Transverse colon (tissue), 4 donors: ENCODE measurements around the gene RAP1GDS1. TPM values are rescaled to one million over a fixed set of nuclear protein-coding genes. Genes with fewer than 3 reads are reported as not detected.
"Not testable (repeated sequence)": the region's sequence is repeated elsewhere in the genome, so short reads cannot be mapped to it uniquely, and the experiment has no call there.

ENCODE experiments used
- DNase-seq: peaks from one replicate; pipeline ENCODE4 v3.0.0-alpha.2; 2019
- H3K27ac ChIP-seq, 4 donors: fragments of 200-600 bp; sonication (generic); 2 replicates each; pipeline ENCODE4 v1.5.1; 2016 to 2018; ENCODE audit warnings: inconsistent platforms in 4 of 4
- H3K27me3 ChIP-seq: fragments of 200-600 bp; sonication (generic); 2 replicates; pipeline ENCODE4 v1.5.1; 2017; ENCODE audit warnings: inconsistent platforms
- H3K36me3 ChIP-seq, 4 donors: fragments of 200-600 bp; sonication (generic); 2 replicates each; pipeline ENCODE4 v1.5.1; 2017 to 2019; ENCODE audit warnings: inconsistent platforms in 4 of 4
- H3K4me1 ChIP-seq, 4 donors: fragments of 200-600 bp; sonication (generic); 2 replicates each; pipeline ENCODE4 v1.5.1; 2017 to 2020; ENCODE audit warnings: inconsistent platforms in 4 of 4
- H3K4me3 ChIP-seq, 4 donors: fragments of 200-600 bp; sonication (generic); 1 replicate in 1 of 4; 2 replicates in 3 of 4; pipeline versions ENCODE4 v1.5.1 to v1.6.1; 2017 to 2019; ENCODE audit warnings: inconsistent platforms in 4 of 4
- H3K9me3 ChIP-seq, 2 donors: fragments of 200-600 bp; sonication (generic); 2 replicates each; pipeline ENCODE4 v1.5.1; 2017 to 2019; ENCODE audit warnings: inconsistent platforms in 2 of 2
- EP300 ChIP-seq: sonication (generic); formaldehyde crosslinking; IDR thresholded peaks from one replicate; pipeline ENCODE4 v1.6.1; 2017; ENCODE audit warnings: antibody characterized with exemption, low read depth
- POLR2A ChIP-seq: fragments of 450-650 bp; IDR thresholded peaks from one replicate; pipeline ENCODE4 v1.6.1; 2016; ENCODE audit warnings: antibody characterized with exemption, mild to moderate bottlenecking, moderate library complexity
- POLR2AphosphoS5 ChIP-seq, 3 donors: sonication (generic); formaldehyde crosslinking; IDR thresholded peaks; one replicate each; pipeline ENCODE4 v1.6.1; 2016; ENCODE audit warnings: antibody characterized with exemption in 3 of 3
- WGBS, 2 donors: methylation state at CpG; one replicate each; pipeline ENCODE4 v1.1.5; 2018; ENCODE audit warnings: low coverage in 1 of 2; 5-methylcytosine and 5-hydroxymethylcytosine counted together
- in situ Hi-C, 4 donors: fragments of 200-750 bp; cut with MboI; loops; one replicate each; pipeline versions ENCODE4 v1.15.0 to v1.15.1; 2017; ENCODE audit warnings: low sequenced_read_pairs in 3 of 4, low pct_ligation_motif_present in 1 of 4, low pct_unique_long_range_greater_than_20kb in 1 of 4
- intact Hi-C: fragments of 100-400 bp; cut with DNase I; formaldehyde crosslinking; loops from one replicate; pipeline ENCODE4 v1.15.1; 2023; ENCODE audit warnings: low total_unique reads
- total RNA-seq, 4 donors: library from RNA; depleted of rRNA; stranded (reverse); fragments of >200 nt; gene quantifications; one replicate each; pipeline ENCODE4 v1.1.0, GENCODE V29; 2016
- TF ChIP-seq, protein P1 (sequence below), 5 experiments: fragments of 200-600 bp in 3 of 5; fragments of 450-650 bp in 2 of 5; sonication (generic) in 3 of 5; IDR thresholded peaks; 1 replicate in 2 of 5; 2 replicates in 3 of 5; pipeline ENCODE4 v1.5.1; 2016 to 2017; ENCODE audit warnings: antibody characterized with exemption in 5 of 5, inconsistent platforms in 3 of 5, mild to moderate bottlenecking in 2 of 5, moderate library complexity in 1 of 5

Gene RAP1GDS1
- total RNA-seq, 4 donors from 2014 or later: 6.7 to 44.3 (median 34.2) TPM

DNA sequence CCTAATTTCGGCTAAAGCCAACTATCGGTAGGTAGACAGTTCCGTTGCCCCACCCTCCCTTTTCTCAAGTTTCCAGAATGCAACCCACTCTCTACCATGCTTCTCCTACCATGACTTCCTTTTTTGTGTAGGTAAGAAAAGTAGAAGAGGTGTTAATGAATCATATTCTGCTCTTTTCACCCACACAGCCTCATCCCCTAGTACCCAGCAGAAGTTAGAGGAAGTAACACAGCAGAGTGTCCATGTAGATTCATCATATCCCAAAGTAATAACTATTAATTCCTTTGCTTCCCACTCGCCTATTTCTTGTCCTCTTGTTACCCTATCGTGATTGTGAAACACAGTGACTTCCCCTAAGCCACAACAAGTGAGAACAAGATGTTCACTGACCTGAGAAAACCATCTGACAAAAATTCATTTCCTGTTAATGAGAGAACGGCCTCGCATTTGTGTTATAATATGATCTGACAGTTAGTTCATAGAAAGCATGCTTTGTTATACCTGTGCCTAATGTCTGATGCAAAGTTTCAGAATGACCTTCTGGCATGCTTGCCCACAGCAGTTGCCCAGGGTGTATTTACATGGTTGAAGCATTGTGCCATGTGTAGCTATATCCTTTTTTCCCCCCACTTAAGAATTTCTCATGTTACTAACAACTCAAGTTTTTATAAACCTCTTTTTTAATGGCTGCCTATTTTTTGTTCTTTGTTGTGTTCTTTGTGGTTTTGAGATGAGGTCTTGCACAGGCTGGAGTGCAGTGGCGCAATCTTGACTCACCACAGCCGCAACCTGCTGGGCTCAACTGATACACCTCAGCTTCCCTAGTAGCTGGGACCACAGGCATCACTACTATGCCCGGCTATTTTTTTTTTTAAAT lies 185.6 kb downstream of the RAP1GDS1 start:
- Histone ChIP-seq H3K4me3 (no peak overlapping the region), H3K9me3 (no peaks in the 10 kb centered on the region), H3K4me1 (peaks cover 0 to 5% (median 0%) of the 10 kb centered on the region in 4 donors), H3K36me3 (peaks cover 0 to 6% (median 0%) of the 10 kb centered on the region in 4 donors), H3K27me3 (no peaks in the 10 kb centered on the region), H3K27ac (peak overlapping the region; percentile 28 to 55 (median 46))
- DNase-seq: peak; percentile 45
- intact Hi-C loops: no loop called here
- in situ Hi-C loops: no loop called here
- WGBS, 2 donors: 65 to 72% methylated on average over 8 to 10 of the region's 10 CpGs
- TF ChIP-seq POLR2AphosphoS5 (IDR thresholded peaks at IDR 0.05) (peak in 1 of 3 donors; percentile 32), POLR2A (no peak)

GRCh38 chr4:98447648-98448047 lies 186.5 kb downstream of the RAP1GDS1 start:
- 68 to 93% methylated on average over 4 to 5 of the region's 5 CpGs for WGBS, 2 donors
- H3K4me1 ChIP-seq: peaks cover 0 to 5% (median 0%) of the 10 kb centered on the region in 4 donors
- intact Hi-C loops (no loop called here), in situ Hi-C loops (no loop called here)
- H3K9me3 ChIP-seq: no peaks in the 10 kb centered on the region
- peak; percentile 11 for DNase-seq
- H3K4me3 ChIP-seq: no peak overlapping the region
- peak overlapping the region in 3 of 4 donors; percentile 15 to 55 (median 40) for H3K27ac ChIP-seq
- TF ChIP-seq EP300 (no peak), POLR2A (no peak), POLR2AphosphoS5 (IDR thresholded peaks at IDR 0.05) (no peak)
- TF ChIP-seq, protein P1, sequence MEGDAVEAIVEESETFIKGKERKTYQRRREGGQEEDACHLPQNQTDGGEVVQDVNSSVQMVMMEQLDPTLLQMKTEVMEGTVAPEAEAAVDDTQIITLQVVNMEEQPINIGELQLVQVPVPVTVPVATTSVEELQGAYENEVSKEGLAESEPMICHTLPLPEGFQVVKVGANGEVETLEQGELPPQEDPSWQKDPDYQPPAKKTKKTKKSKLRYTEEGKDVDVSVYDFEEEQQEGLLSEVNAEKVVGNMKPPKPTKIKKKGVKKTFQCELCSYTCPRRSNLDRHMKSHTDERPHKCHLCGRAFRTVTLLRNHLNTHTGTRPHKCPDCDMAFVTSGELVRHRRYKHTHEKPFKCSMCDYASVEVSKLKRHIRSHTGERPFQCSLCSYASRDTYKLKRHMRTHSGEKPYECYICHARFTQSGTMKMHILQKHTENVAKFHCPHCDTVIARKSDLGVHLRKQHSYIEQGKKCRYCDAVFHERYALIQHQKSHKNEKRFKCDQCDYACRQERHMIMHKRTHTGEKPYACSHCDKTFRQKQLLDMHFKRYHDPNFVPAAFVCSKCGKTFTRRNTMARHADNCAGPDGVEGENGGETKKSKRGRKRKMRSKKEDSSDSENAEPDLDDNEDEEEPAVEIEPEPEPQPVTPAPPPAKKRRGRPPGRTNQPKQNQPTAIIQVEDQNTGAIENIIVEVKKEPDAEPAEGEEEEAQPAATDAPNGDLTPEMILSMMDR (IDR thresholded peaks at IDR 0.05): no peak
- no peaks in the 10 kb centered on the region for H3K27me3 ChIP-seq
- no peaks in the 10 kb centered on the region for H3K36me3 ChIP-seq

GRCh38 chr4:98448908-98449307 lies 187.7 kb downstream of the RAP1GDS1 start:
- in situ Hi-C loops: no loop called here
- peak; percentile 33 for DNase-seq
- Histone ChIP-seq H3K9me3 (no peaks in the 10 kb centered on the region), H3K27ac (no peak overlapping the region), H3K4me1 (peaks cover 0 to 5% (median 0%) of the 10 kb centered on the region in 4 donors), H3K27me3 (no peaks in the 10 kb centered on the region), H3K4me3 (no peak overlapping the region), H3K36me3 (no peaks in the 10 kb centered on the region)
- no peak for TF ChIP-seq POLR2AphosphoS5 (IDR thresholded peaks at IDR 0.05)
- TF ChIP-seq, protein P1 (IDR thresholded peaks at IDR 0.05): no peak
- TF ChIP-seq EP300: no peak
- TF ChIP-seq POLR2A: no peak
- intact Hi-C loops: no loop called here

DNA sequence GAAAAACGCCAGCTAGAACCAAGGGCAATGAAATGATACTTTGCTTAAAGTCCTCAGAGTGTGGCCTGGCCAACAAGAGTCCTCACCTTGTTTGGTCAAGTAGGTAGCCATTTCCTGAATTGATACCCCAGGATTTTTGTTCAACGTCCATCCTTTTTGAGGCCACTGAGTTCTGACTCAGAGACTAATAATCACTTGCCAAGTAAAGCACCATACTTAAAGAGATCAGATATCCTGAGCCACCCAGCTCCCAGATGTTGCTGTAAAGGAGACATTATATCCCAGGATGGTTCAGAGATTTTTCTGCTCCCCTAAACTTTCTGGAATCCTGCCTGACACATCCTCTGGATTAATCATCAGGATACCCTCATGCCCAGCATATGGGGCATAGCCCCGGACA lies 190.9 kb downstream of the RAP1GDS1 start:
- Histone ChIP-seq H3K27me3 (no peaks in the 10 kb centered on the region), H3K9me3 (no peaks in the 10 kb centered on the region), H3K4me3 (no peak overlapping the region), H3K27ac (no peak overlapping the region), H3K36me3 (no peaks in the 10 kb centered on the region), H3K4me1 (no peaks in the 10 kb centered on the region)
- no peak for TF ChIP-seq POLR2A
- TF ChIP-seq POLR2AphosphoS5 (IDR thresholded peaks at IDR 0.05): no peak
- TF ChIP-seq, protein P1 (IDR thresholded peaks at IDR 0.05): no peak
- TF ChIP-seq EP300: no peak
- DNase-seq: no peak
- intact Hi-C loops: no loop called here
- in situ Hi-C loops: loop anchor here in 2 of 4 donors (25.0 kb wide), 3 partner anchors 485 to 610 kb away; partner anchors contain the start of gene EIF4E (in 1 of the 2)
- 91 to 100% methylated on average over 1 to 3 of the region's 3 CpGs for WGBS, 2 donors

- WGBS, 2 donors: 90% methylated on average over 9 of the region's 9 CpGs; no CpG with 5 or more reads in 1 of the 2 donors
- in situ Hi-C loops: loop anchor here in 2 of 4 donors (25.0 kb wide), 3 partner anchors 480 to 605 kb away; partner anchors contain the start of gene EIF4E (in 1 of the 2)
These were observed 196.2 kb downstream of the RAP1GDS1 start for GRCh38 chr4:98457422-98457821.

DNA sequence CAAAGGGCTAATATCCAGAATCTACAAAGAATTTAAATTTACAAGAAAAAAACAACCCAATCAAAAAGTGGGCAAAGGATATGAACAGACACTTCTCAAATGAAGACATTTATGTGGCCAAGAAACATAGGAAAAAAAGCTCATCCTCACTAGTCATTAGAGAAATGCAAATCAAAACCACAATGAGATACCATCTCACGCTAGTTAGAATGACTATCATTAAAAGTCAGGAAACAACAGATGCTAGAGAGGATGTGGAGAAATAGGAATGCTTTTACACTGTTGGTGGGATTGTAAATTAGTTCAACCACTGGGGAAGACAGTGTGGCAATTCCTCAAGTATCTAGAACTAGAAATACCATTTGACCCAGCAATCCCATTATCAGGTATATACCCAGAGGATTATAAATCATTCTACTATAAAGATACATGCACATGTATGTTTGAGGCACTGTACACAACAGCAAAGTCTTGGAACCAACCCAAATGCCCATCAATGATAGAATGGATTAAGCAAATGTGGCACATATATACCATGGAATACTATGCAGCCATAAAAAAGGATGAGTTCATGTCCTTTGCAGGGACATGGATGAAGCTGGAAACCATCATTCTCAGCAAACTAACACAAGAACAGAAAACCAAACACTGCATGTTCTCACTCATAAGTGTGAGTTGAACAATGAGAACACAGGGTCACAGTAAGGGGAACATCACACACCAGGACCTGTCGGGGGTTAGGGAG lies 200.1 kb downstream of the RAP1GDS1 start:
- H3K9me3 ChIP-seq, H3K27ac ChIP-seq, H3K27me3 ChIP-seq, H3K4me1 ChIP-seq, H3K4me3 ChIP-seq, DNase-seq, intact Hi-C loops, H3K36me3 ChIP-seq: not testable (repeated sequence)
- in situ Hi-C loops: loop anchor here in 2 of 4 donors (25.0 kb wide), 3 partner anchors 476 to 601 kb away; partner anchors contain the start of gene EIF4E (in 1 of the 2)
- WGBS, 2 donors: 64 to 84% methylated on average over 1 to 2 of the region's 2 CpGs

More at GRCh38 chr4:98457422-98457821, 196.2 kb downstream of the RAP1GDS1 start:
- intact Hi-C loops, H3K36me3 ChIP-seq, H3K27me3 ChIP-seq, H3K4me3 ChIP-seq, H3K27ac ChIP-seq, H3K9me3 ChIP-seq, DNase-seq, H3K4me1 ChIP-seq: not testable (repeated sequence)
